ENCODE results near the gene TUB. TPM values are rescaled to one million over a fixed set of nuclear protein-coding genes. Genes with fewer than 3 reads are reported as not detected.

TUB gene
- total RNA-seq, 1 donor from 2014 or later = 14.9 TPM

DNA sequence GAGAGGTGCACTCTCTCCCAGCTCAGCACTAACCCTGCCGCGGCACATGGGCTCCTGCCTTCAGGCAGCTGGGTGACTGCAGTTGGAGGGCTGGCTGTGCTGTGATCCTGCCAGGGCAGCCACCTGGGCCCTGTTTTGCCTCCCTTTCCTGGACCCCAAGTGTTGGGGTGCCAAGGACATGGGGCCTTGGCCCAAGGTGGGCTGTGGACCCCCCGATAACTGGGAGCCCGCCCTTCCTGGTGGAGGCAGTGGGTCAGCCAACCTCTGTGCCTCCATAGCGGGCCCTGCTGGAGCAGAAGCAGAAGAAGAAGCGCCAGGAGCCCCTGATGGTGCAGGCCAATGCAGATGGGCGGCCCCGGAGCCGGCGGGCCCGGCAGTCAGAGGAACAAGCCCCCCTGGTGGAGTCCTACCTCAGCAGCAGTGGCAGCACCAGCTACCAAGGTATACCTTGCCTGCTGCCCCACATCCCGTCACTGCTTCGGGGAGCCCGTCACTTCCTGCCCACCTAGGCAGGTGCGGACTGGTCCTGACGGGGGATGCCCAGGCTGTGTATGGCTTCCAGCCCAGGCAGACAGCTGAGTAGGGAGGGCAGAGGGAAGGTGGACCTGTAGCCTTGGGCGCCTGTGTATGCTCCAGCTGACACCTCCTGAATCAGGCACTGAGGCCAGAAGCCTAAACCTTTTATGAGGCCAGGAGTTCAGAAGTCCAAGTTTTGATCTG is 8.9 kb downstream of the TUB start:
- Mint-ChIP-seq H3K36me3 (ENCODE audit: insufficient read depth) (peaks cover 2% of the 10 kb centered on the region), H3K4me3 (ENCODE audit: low read depth) (no peak overlapping the region), H3K27me3 (no peaks in the 10 kb centered on the region), H3K9me3 (ENCODE audit: low read depth) (no peaks in the 10 kb centered on the region), H3K27ac (no peak overlapping the region), H3K4me1 (ENCODE audit: low read depth) (no peaks in the 10 kb centered on the region)
- no peak for DNase-seq (ENCODE audit: low spot score, unreplicated experiment)
- TF ChIP-seq, protein P1, sequence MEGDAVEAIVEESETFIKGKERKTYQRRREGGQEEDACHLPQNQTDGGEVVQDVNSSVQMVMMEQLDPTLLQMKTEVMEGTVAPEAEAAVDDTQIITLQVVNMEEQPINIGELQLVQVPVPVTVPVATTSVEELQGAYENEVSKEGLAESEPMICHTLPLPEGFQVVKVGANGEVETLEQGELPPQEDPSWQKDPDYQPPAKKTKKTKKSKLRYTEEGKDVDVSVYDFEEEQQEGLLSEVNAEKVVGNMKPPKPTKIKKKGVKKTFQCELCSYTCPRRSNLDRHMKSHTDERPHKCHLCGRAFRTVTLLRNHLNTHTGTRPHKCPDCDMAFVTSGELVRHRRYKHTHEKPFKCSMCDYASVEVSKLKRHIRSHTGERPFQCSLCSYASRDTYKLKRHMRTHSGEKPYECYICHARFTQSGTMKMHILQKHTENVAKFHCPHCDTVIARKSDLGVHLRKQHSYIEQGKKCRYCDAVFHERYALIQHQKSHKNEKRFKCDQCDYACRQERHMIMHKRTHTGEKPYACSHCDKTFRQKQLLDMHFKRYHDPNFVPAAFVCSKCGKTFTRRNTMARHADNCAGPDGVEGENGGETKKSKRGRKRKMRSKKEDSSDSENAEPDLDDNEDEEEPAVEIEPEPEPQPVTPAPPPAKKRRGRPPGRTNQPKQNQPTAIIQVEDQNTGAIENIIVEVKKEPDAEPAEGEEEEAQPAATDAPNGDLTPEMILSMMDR (IDR thresholded peaks at IDR 0.05; ENCODE audit: unreplicated experiment) = no peak

DNA sequence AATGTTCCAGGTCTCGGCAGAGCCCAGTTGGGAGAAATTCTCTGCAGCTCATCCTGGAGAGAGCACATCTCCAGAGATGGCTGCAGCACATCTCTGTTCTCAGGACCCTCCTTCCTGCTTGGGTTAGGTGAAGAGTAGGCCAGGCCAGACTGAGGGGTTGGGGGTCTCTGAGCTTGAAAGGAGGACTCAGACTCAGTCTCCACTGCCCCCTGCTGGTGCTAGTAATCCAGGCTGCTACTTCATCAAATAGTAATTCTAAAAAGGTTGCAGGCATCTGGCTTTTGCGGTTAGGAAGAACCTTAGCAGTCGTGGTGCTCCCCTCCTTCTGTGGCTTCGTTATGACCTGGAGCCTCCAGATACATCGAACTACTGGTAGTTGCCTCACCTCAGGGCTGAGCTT is 9.7 kb downstream of the TUB start:
- no peaks in the 10 kb centered on the region for H3K4me1 Mint-ChIP-seq (ENCODE audit: low read depth)
- H3K36me3 Mint-ChIP-seq (ENCODE audit: insufficient read depth) = peaks cover 2% of the 10 kb centered on the region
- TF ChIP-seq, protein P1 (IDR thresholded peaks at IDR 0.05; ENCODE audit: unreplicated experiment) = peak; percentile 79
- peak overlapping the region; percentile 53 for H3K27ac Mint-ChIP-seq
- no peaks in the 10 kb centered on the region for H3K9me3 Mint-ChIP-seq (ENCODE audit: low read depth)
- DNase-seq (ENCODE audit: low spot score, unreplicated experiment) = peak; percentile 59
- no peak overlapping the region for H3K4me3 Mint-ChIP-seq (ENCODE audit: low read depth)
- H3K27me3 Mint-ChIP-seq = no peaks in the 10 kb centered on the region

DNA sequence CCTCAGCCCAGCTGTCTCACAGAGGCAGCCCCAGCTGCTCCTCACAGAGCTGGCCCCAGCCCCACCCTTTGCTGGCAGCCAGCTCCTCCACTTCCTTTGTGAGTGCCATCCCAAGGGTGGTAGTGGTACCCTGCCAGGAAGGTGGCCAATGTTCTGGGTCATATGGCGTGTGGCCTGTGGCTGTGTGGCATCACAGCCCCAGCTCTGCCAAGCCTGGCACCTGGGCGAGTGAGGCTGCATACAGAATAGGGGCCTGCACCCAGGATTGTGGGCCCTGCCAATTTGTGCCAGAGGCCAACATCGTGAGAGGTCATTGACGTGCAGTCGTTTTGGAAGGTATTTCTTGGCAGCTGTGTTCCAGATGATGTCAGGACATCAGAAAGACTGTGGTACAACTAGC is 10.7 kb downstream of the TUB start:
- no peaks in the 10 kb centered on the region for H3K9me3 Mint-ChIP-seq (ENCODE audit: low read depth)
- no peak for DNase-seq (ENCODE audit: low spot score, unreplicated experiment)
- H3K27ac Mint-ChIP-seq = no peak overlapping the region
- no peaks in the 10 kb centered on the region for H3K27me3 Mint-ChIP-seq
- no peaks in the 10 kb centered on the region for H3K4me1 Mint-ChIP-seq (ENCODE audit: low read depth)
- H3K4me3 Mint-ChIP-seq (ENCODE audit: low read depth) = no peak overlapping the region
- H3K36me3 Mint-ChIP-seq (ENCODE audit: insufficient read depth) = peaks cover 2% of the 10 kb centered on the region
- TF ChIP-seq, protein P1 (IDR thresholded peaks at IDR 0.05; ENCODE audit: unreplicated experiment) = no peak

DNA sequence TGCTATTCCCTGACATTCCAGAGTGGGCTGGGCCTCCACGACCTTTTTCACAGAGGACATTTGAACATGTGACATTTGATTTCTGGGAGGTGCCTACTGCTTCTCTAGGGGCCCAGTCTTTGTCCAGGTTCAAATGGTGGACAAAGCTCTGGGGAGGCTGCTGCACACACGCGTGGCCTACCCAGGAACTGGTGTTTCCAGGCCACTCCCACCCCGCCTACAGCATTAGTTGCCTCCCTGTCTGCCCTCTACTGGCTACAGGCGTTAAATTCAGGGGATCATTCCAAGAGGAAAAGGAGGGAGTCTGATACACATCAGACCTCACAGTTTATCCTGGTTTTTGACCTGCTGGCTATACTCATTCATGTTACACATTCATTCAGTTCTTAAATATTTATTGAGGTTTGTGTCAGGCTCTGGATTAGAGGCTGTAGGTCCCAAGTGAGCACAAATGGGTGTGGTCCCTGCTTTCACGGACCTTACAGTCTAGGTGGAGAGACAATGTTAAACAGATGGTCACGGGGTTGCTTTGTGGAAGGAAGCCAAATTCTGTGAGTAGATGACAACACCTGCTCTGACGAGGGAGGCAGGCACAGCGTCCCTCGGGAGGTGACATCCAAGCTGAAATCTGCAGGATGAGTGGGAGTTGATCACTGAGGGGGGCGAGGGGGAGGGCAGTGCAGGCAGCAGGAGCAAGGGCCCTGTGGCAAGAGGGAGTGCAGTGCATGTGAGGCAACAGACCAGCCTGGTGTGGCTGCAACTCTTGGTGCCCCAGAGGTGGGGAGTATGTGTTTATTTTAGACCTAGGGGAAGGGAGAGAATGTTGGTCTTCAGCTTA is 11.8 kb downstream of the TUB start:
- no peaks in the 10 kb centered on the region for H3K9me3 Mint-ChIP-seq (ENCODE audit: low read depth)
- H3K4me3 Mint-ChIP-seq (ENCODE audit: low read depth) = no peak overlapping the region
- peaks cover 2% of the 10 kb centered on the region for H3K36me3 Mint-ChIP-seq (ENCODE audit: insufficient read depth)
- no peak overlapping the region for H3K27ac Mint-ChIP-seq
- no peaks in the 10 kb centered on the region for H3K27me3 Mint-ChIP-seq
- no peaks in the 10 kb centered on the region for H3K4me1 Mint-ChIP-seq (ENCODE audit: low read depth)
- DNase-seq (ENCODE audit: low spot score, unreplicated experiment) = no peak
- TF ChIP-seq, protein P1 (IDR thresholded peaks at IDR 0.05; ENCODE audit: unreplicated experiment) = peak; percentile 55

DNA sequence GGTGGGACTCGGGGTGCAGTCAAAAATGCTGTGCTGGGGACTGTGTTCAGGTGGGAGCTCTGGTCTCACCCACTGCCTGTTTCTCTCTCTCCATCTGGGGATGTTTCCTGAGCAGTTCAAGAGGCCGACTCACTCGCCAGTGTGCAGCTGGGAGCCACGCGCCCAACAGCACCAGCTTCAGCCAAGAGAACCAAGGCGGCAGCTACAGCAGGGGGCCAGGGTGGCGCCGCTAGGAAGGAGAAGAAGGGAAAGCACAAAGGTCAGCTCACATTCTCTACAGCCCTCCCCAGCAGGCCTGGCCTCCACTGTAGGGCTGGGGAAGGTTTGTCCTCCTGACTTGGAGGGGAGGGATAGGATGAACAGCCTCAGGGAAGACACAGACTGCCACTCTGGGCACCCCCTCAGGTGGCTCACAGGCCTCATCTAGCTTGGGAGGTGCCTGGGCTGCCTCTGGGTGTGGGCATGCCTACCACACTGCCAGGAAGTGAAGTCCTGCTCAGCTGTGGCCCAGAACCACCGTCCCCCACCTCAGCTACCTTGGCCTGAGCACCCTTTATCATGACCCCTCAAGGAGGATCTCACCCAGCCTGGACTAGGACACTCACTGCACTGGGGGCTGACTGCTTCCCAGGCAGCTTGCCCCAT is 13.0 kb downstream of the TUB start:
- no peak for DNase-seq (ENCODE audit: low spot score, unreplicated experiment)
- peaks cover 2% of the 10 kb centered on the region for H3K36me3 Mint-ChIP-seq (ENCODE audit: insufficient read depth)
- H3K9me3 Mint-ChIP-seq (ENCODE audit: low read depth) = no peaks in the 10 kb centered on the region
- no peak overlapping the region for H3K4me3 Mint-ChIP-seq (ENCODE audit: low read depth)
- no peaks in the 10 kb centered on the region for H3K27me3 Mint-ChIP-seq
- H3K27ac Mint-ChIP-seq = peak overlapping the region; percentile 57
- H3K4me1 Mint-ChIP-seq (ENCODE audit: low read depth) = no peaks in the 10 kb centered on the region
- TF ChIP-seq, protein P1 (IDR thresholded peaks at IDR 0.05; ENCODE audit: unreplicated experiment) = no peak

Measured in progenitor cell of endocrine pancreas (in vitro differentiated cells).